Esophagus squamous epithelium (tissue), 5 donors: Measurements from ENCODE around the gene RAB3D. TPM values are rescaled to one million over a fixed set of nuclear protein-coding genes. Genes with fewer than 3 reads are reported as not detected.

Experiments used
- DNase-seq: peaks from one replicate; lab custom pipeline; 2025; lab: John Stamatoyannopoulos, UW
- H3K27ac ChIP-seq, 4 donors: fragments of 200-600 bp; sonication (generic); one replicate each; pipeline ENCODE4 v1.5.1; 2016 to 2019; ENCODE audit warnings: mild to moderate bottlenecking in 1 of 4
- H3K27me3 ChIP-seq, 4 donors: fragments of 200-600 bp; sonication (generic); 1 replicate in 3 of 4; 2 replicates in 1 of 4; pipeline versions ENCODE4 v1.5.1 to v1.6.0; 2017 to 2021; ENCODE audit warnings: antibody characterized with exemption in 1 of 4
- H3K36me3 ChIP-seq, 3 donors: fragments of 200-600 bp; sonication (generic); one replicate each; pipeline ENCODE4 v1.5.1; 2016 to 2019
- H3K4me1 ChIP-seq, 3 donors: fragments of 200-600 bp; sonication (generic); one replicate each; pipeline ENCODE4 v1.5.1; 2017 to 2019
- H3K4me3 ChIP-seq, 4 donors: fragments of 200-600 bp; sonication (generic); 1 replicate in 3 of 4; 2 replicates in 1 of 4; pipeline ENCODE4 v1.5.1; 2016 to 2019; ENCODE audit warnings: mild to moderate bottlenecking in 2 of 4, moderate library complexity in 1 of 4
- H3K9me3 ChIP-seq, 3 donors: fragments of 200-600 bp; sonication (generic); one replicate each; pipeline ENCODE4 v1.5.1; 2016 to 2019
- CTCF ChIP-seq, 6 experiments: fragments of 450-650 bp in 4 of 6; fragments of 200-600 bp in 2 of 6; sonication (generic) in 2 of 6; IDR thresholded peaks; one replicate each; pipeline ENCODE4 v1.5.1; 2016 to 2019; ENCODE audit warnings: antibody characterized with exemption in 6 of 6, mild to moderate bottlenecking in 4 of 6, moderate library complexity in 4 of 6
- POLR2A ChIP-seq, 4 donors: fragments of 450-650 bp; IDR thresholded peaks; one replicate each; pipeline ENCODE4 v1.6.1; 2017; ENCODE audit warnings: antibody characterized with exemption in 4 of 4, mild to moderate bottlenecking in 4 of 4, moderate library complexity in 3 of 4
- WGBS, 2 donors: methylation state at CpG; one replicate each; pipeline ENCODE4 v1.1.5; 2018; 5-methylcytosine and 5-hydroxymethylcytosine counted together
- intact Hi-C: fragments of 100-400 bp; cut with DNase I; formaldehyde crosslinking; loops from one replicate; pipeline ENCODE4 v1.15.0; 2022
- total RNA-seq, 4 donors: library from RNA; depleted of rRNA; stranded (reverse); fragments of >200 nt; gene quantifications; one replicate each; pipeline ENCODE4 v1.1.0, GENCODE V29; 2016
- donor health status: DM: yes; HTN: yes; CAD: no.

RAB3D gene
- total RNA-seq, 4 donors from 2014 or later = 55.9 to 90.4 (median 73.8) TPM

- Histone ChIP-seq H3K4me3 (no peak overlapping the region), H3K27me3 (peaks cover 0 to 7% (median 0%) of the 10 kb centered on the region in 4 donors), H3K4me1 (peaks cover 0 to 4% (median 3%) of the 10 kb centered on the region in 3 donors), H3K36me3 (no peaks in the 10 kb centered on the region), H3K9me3 (no peaks in the 10 kb centered on the region), H3K27ac (no peak overlapping the region)
- DNase-seq = no peak
- intact Hi-C loops = no loop called here
- TF ChIP-seq POLR2A (IDR thresholded peaks at IDR 0.05) (no peak), CTCF (IDR thresholded peaks at IDR 0.05) (peak in 4 of 6 experiments; percentile 36 to 62 (median 47))
- whole genome bisulfite sequencing, 2 donors = 61 to 72% methylated on average over 7 of the region's 7 CpGs
Measured at GRCh38 chr19:11288349-11288748, 51.1 kb downstream of the RAB3D start.

GRCh38 chr19:11286312-11286974 lies 53.0 kb downstream of the RAB3D start:
- DNase-seq = no peak
- peaks cover 0 to 16% (median 0%) of the 10 kb centered on the region in 4 donors for H3K27me3 ChIP-seq
- H3K36me3 ChIP-seq = no peaks in the 10 kb centered on the region
- peaks cover 0 to 3% (median 0%) of the 10 kb centered on the region in 3 donors for H3K4me1 ChIP-seq
- H3K27ac ChIP-seq = no peak overlapping the region
- 58 to 78% methylated on average over 4 to 6 of the region's 6 CpGs for WGBS, 2 donors
- intact Hi-C loops = no loop called here
- H3K4me3 ChIP-seq = no peak overlapping the region
- TF ChIP-seq POLR2A (IDR thresholded peaks at IDR 0.05) = no peak
- TF ChIP-seq CTCF (IDR thresholded peaks at IDR 0.05) = peak in 1 of 6 experiments; percentile 19
- no peaks in the 10 kb centered on the region for H3K9me3 ChIP-seq

- intact Hi-C loops = no loop called here
- DNase-seq = no peak
- Histone ChIP-seq H3K36me3 (no peaks in the 10 kb centered on the region), H3K27me3 (peaks cover 0 to 21% (median 0%) of the 10 kb centered on the region in 4 donors), H3K27ac (no peak overlapping the region), H3K4me1 (peaks cover 0 to 12% (median 0%) of the 10 kb centered on the region in 3 donors), H3K4me3 (no peak overlapping the region), H3K9me3 (no peaks in the 10 kb centered on the region)
- 25 to 32% methylated on average over 2 of the region's 6 CpGs for WGBS, 2 donors
- no peak for TF ChIP-seq CTCF (IDR thresholded peaks at IDR 0.05)
- no peak for TF ChIP-seq POLR2A (IDR thresholded peaks at IDR 0.05)
Measured at GRCh38 chr19:11284515-11284914, 54.9 kb downstream of the RAB3D start.

GRCh38 chr19:11281356-11282049 lies 58.0 kb downstream of the RAB3D start:
- 28 to 41% methylated on average over 9 to 10 of the region's 11 CpGs for WGBS, 2 donors
- TF ChIP-seq POLR2A (IDR thresholded peaks at IDR 0.05) (no peak), CTCF (IDR thresholded peaks at IDR 0.05) (no peak)
- Histone ChIP-seq H3K4me3 (no peak overlapping the region), H3K27ac (no peak overlapping the region), H3K36me3 (no peaks in the 10 kb centered on the region), H3K4me1 (peaks cover 0 to 12% (median 0%) of the 10 kb centered on the region in 3 donors), H3K9me3 (no peaks in the 10 kb centered on the region), H3K27me3 (peaks cover 0 to 40% (median 0%) of the 10 kb centered on the region in 4 donors)
- no peak for DNase-seq
- intact Hi-C loops = no loop called here
